ENCODE measurements around the gene TBC1D1.

Gene TBC1D1

GRCh38 chr4:38099020-38099600 lies 208.2 kb downstream of the TBC1D1 start:
- no CpG with 5 or more reads among the region's 4 CpGs for WGBS, 2 donors (ENCODE audit: extremely low coverage in 2 of 2, insufficient read length in 2 of 2, insufficient replicate concordance in 1 of 2)
- Histone ChIP-seq H3K14ac (ENCODE audit: low read length) (no peak overlapping the region), H2AK5ac (ENCODE audit: low read depth, low read length) (no peak overlapping the region), H3K27me3 (ENCODE audit: control insufficient read depth in 3 of 3, insufficient read depth in 3 of 3, low read depth in 1 of 3, low read length in 3 of 3) (no peaks in the 10 kb centered on the region), H3K79me1 (ENCODE audit: low read depth, low read length) (no peaks in the 10 kb centered on the region), H2BK120ac (ENCODE audit: low read depth, low read length) (no peak overlapping the region), H4K91ac (ENCODE audit: low read depth, low read length, poor library complexity) (no peak overlapping the region), H3K4me2 (ENCODE audit: insufficient read depth, low read length, poor library complexity, severe bottlenecking) (no peak overlapping the region), H2BK12ac (ENCODE audit: low read length) (no peak overlapping the region), H2BK15ac (ENCODE audit: low read length) (no peak overlapping the region), H3K23ac (ENCODE audit: low read depth, low read length, poor library complexity) (no peak overlapping the region), H3K4ac (ENCODE audit: low read length) (no peak overlapping the region), H3K27ac (replicated peaks; ENCODE audit: low read length) (no peak overlapping the region), H3K18ac (ENCODE audit: low read length) (no peak overlapping the region), H3K4me3 (ENCODE audit: low read length in 2 of 2) (no peak overlapping the region), H3K36me3 (replicated peaks in 1 of 2; ENCODE audit: control insufficient read depth in 2 of 2, insufficient read depth in 2 of 2, low read length in 2 of 2) (peaks cover 10 to 38% of the 10 kb centered on the region in 2 donors), H2AFZ (ENCODE audit: low read length) (no peak overlapping the region), H2BK5ac (ENCODE audit: low read length) (no peak overlapping the region), H4K8ac (ENCODE audit: low read depth, low read length) (no peak overlapping the region), H3K9me3 (replicated peaks in 1 of 2; ENCODE audit: control insufficient read depth in 2 of 2, insufficient read depth in 1 of 2, low read depth in 1 of 2, low read length in 2 of 2) (peaks cover 0 to under 1% of the 10 kb centered on the region in 2 donors), H3K9ac (ENCODE audit: low read depth, low read length, poor library complexity) (no peak overlapping the region), H3K4me1 (ENCODE audit: control insufficient read depth in 2 of 2, insufficient read depth in 1 of 2, low read depth in 1 of 2, low read length in 2 of 2) (peaks cover 2 to 4% of the 10 kb centered on the region in 2 donors)
- DNase-seq (ENCODE audit: low spot score), result no peak

- Histone ChIP-seq H2BK12ac (ENCODE audit: low read length) (no peak overlapping the region), H3K23ac (ENCODE audit: low read depth, low read length, poor library complexity) (no peak overlapping the region), H3K79me1 (ENCODE audit: low read depth, low read length) (no peaks in the 10 kb centered on the region), H3K4ac (ENCODE audit: low read length) (no peak overlapping the region), H2BK120ac (ENCODE audit: low read depth, low read length) (no peak overlapping the region), H3K4me3 (ENCODE audit: low read length in 2 of 2) (no peak overlapping the region), H4K8ac (ENCODE audit: low read depth, low read length) (no peak overlapping the region), H3K4me1 (ENCODE audit: control insufficient read depth in 2 of 2, insufficient read depth in 1 of 2, low read depth in 1 of 2, low read length in 2 of 2) (peaks cover 1 to 2% of the 10 kb centered on the region in 2 donors), H3K14ac (ENCODE audit: low read length) (no peak overlapping the region), H3K4me2 (ENCODE audit: insufficient read depth, low read length, poor library complexity, severe bottlenecking) (no peak overlapping the region), H3K27ac (replicated peaks; ENCODE audit: low read length) (no peak overlapping the region), H2BK15ac (ENCODE audit: low read length) (no peak overlapping the region), H3K9me3 (replicated peaks in 1 of 2; ENCODE audit: control insufficient read depth in 2 of 2, insufficient read depth in 1 of 2, low read depth in 1 of 2, low read length in 2 of 2) (peaks cover 0 to 3% of the 10 kb centered on the region in 2 donors), H4K91ac (ENCODE audit: low read depth, low read length, poor library complexity) (no peak overlapping the region), H3K9ac (ENCODE audit: low read depth, low read length, poor library complexity) (no peak overlapping the region), H3K27me3 (ENCODE audit: control insufficient read depth in 3 of 3, insufficient read depth in 3 of 3, low read depth in 1 of 3, low read length in 3 of 3) (no peaks in the 10 kb centered on the region), H3K36me3 (replicated peaks in 1 of 2; ENCODE audit: control insufficient read depth in 2 of 2, insufficient read depth in 2 of 2, low read length in 2 of 2) (peaks cover 13 to 41% of the 10 kb centered on the region in 2 donors), H2BK5ac (ENCODE audit: low read length) (no peak overlapping the region), H2AFZ (ENCODE audit: low read length) (no peak overlapping the region), H3K18ac (ENCODE audit: low read length) (no peak overlapping the region), H2AK5ac (ENCODE audit: low read depth, low read length) (no peak overlapping the region)
- WGBS, 2 donors (ENCODE audit: extremely low coverage in 2 of 2, insufficient read length in 2 of 2, insufficient replicate concordance in 1 of 2), result no CpG with 5 or more reads among the region's 3 CpGs
- DNase-seq (ENCODE audit: low spot score), result no peak
Measured at GRCh38 chr4:38099908-38100407, 209.1 kb downstream of the TBC1D1 start.

- Histone ChIP-seq H3K79me1 (ENCODE audit: low read depth, low read length) (no peaks in the 10 kb centered on the region), H2BK5ac (ENCODE audit: low read length) (no peak overlapping the region), H3K36me3 (replicated peaks in 1 of 2; ENCODE audit: control insufficient read depth in 2 of 2, insufficient read depth in 2 of 2, low read length in 2 of 2) (peaks cover 15 to 41% of the 10 kb centered on the region in 2 donors), H3K4me2 (ENCODE audit: insufficient read depth, low read length, poor library complexity, severe bottlenecking) (no peak overlapping the region), H3K23ac (ENCODE audit: low read depth, low read length, poor library complexity) (no peak overlapping the region), H3K18ac (ENCODE audit: low read length) (no peak overlapping the region), H3K4me1 (ENCODE audit: control insufficient read depth in 2 of 2, insufficient read depth in 1 of 2, low read depth in 1 of 2, low read length in 2 of 2) (peaks cover 1 to 2% of the 10 kb centered on the region in 2 donors), H2BK15ac (ENCODE audit: low read length) (no peak overlapping the region), H3K27ac (replicated peaks; ENCODE audit: low read length) (no peak overlapping the region), H3K4me3 (ENCODE audit: low read length in 2 of 2) (no peak overlapping the region), H3K4ac (ENCODE audit: low read length) (no peak overlapping the region), H4K91ac (ENCODE audit: low read depth, low read length, poor library complexity) (no peak overlapping the region), H3K14ac (ENCODE audit: low read length) (no peak overlapping the region), H2BK12ac (ENCODE audit: low read length) (no peak overlapping the region), H3K9ac (ENCODE audit: low read depth, low read length, poor library complexity) (no peak overlapping the region), H2AK5ac (ENCODE audit: low read depth, low read length) (no peak overlapping the region), H2AFZ (ENCODE audit: low read length) (no peak overlapping the region), H3K9me3 (replicated peaks in 1 of 2; ENCODE audit: control insufficient read depth in 2 of 2, insufficient read depth in 1 of 2, low read depth in 1 of 2, low read length in 2 of 2) (peaks cover 0 to 3% of the 10 kb centered on the region in 2 donors), H3K27me3 (ENCODE audit: control insufficient read depth in 3 of 3, insufficient read depth in 3 of 3, low read depth in 1 of 3, low read length in 3 of 3) (no peaks in the 10 kb centered on the region), H2BK120ac (ENCODE audit: low read depth, low read length) (no peak overlapping the region), H4K8ac (ENCODE audit: low read depth, low read length) (no peak overlapping the region)
- no peak for DNase-seq (ENCODE audit: low spot score)
- WGBS, 2 donors (ENCODE audit: extremely low coverage in 2 of 2, insufficient read length in 2 of 2, insufficient replicate concordance in 1 of 2), result no CpG with 5 or more reads among the region's 5 CpGs
Measured at GRCh38 chr4:38100474-38101255, 209.8 kb downstream of the TBC1D1 start.

GRCh38 chr4:38101563-38101962 lies 210.7 kb downstream of the TBC1D1 start:
- no peak overlapping the region for H3K4me3 ChIP-seq (ENCODE audit: low read length in 2 of 2)
- no peak overlapping the region for H3K27ac ChIP-seq (replicated peaks; ENCODE audit: low read length)
- no peak overlapping the region for H3K18ac ChIP-seq (ENCODE audit: low read length)
- H3K9me3 ChIP-seq (replicated peaks in 1 of 2; ENCODE audit: control insufficient read depth in 2 of 2, insufficient read depth in 1 of 2, low read depth in 1 of 2, low read length in 2 of 2), result peaks cover 0 to 3% of the 10 kb centered on the region in 2 donors
- peaks cover 1 to 2% of the 10 kb centered on the region in 2 donors for H3K4me1 ChIP-seq (ENCODE audit: control insufficient read depth in 2 of 2, insufficient read depth in 1 of 2, low read depth in 1 of 2, low read length in 2 of 2)
- no peak overlapping the region for H2BK15ac ChIP-seq (ENCODE audit: low read length)
- no peak overlapping the region for H3K4ac ChIP-seq (ENCODE audit: low read length)
- no CpG with 5 or more reads among the region's 4 CpGs for WGBS, 2 donors (ENCODE audit: extremely low coverage in 2 of 2, insufficient read length in 2 of 2, insufficient replicate concordance in 1 of 2)
- H3K36me3 ChIP-seq (replicated peaks in 1 of 2; ENCODE audit: control insufficient read depth in 2 of 2, insufficient read depth in 2 of 2, low read length in 2 of 2), result peaks cover 17 to 40% of the 10 kb centered on the region in 2 donors
- H3K4me2 ChIP-seq (ENCODE audit: insufficient read depth, low read length, poor library complexity, severe bottlenecking), result no peak overlapping the region
- H4K8ac ChIP-seq (ENCODE audit: low read depth, low read length), result no peak overlapping the region
- no peak overlapping the region for H2BK5ac ChIP-seq (ENCODE audit: low read length)
- H3K23ac ChIP-seq (ENCODE audit: low read depth, low read length, poor library complexity), result no peak overlapping the region
- H3K27me3 ChIP-seq (ENCODE audit: control insufficient read depth in 3 of 3, insufficient read depth in 3 of 3, low read depth in 1 of 3, low read length in 3 of 3), result no peaks in the 10 kb centered on the region
- DNase-seq (ENCODE audit: low spot score), result no peak
- H3K9ac ChIP-seq (ENCODE audit: low read depth, low read length, poor library complexity), result no peak overlapping the region
- no peak overlapping the region for H2AFZ ChIP-seq (ENCODE audit: low read length)
- no peak overlapping the region for H2AK5ac ChIP-seq (ENCODE audit: low read depth, low read length)
- no peak overlapping the region for H3K14ac ChIP-seq (ENCODE audit: low read length)
- no peaks in the 10 kb centered on the region for H3K79me1 ChIP-seq (ENCODE audit: low read depth, low read length)
- H2BK12ac ChIP-seq (ENCODE audit: low read length), result no peak overlapping the region
- no peak overlapping the region for H2BK120ac ChIP-seq (ENCODE audit: low read depth, low read length)
- H4K91ac ChIP-seq (ENCODE audit: low read depth, low read length, poor library complexity), result no peak overlapping the region

All from neuronal stem cell (in vitro differentiated cells).